Activated T-helper 1 cell treated with Interleukin-2 at 50 U/mL for 16 hours (primary cell): ENCODE data around the gene FRMD5.
"Not testable (repeated sequence)": the region's sequence is repeated elsewhere in the genome, so short reads cannot be mapped to it uniquely, and the experiment has no call there.

ENCODE experiments used
- DNase-seq: peaks from one replicate; pipeline ENCODE4 v3.0.0-alpha.2; 2020; ENCODE audit warnings: low read depth

The FRMD5 gene

DNA sequence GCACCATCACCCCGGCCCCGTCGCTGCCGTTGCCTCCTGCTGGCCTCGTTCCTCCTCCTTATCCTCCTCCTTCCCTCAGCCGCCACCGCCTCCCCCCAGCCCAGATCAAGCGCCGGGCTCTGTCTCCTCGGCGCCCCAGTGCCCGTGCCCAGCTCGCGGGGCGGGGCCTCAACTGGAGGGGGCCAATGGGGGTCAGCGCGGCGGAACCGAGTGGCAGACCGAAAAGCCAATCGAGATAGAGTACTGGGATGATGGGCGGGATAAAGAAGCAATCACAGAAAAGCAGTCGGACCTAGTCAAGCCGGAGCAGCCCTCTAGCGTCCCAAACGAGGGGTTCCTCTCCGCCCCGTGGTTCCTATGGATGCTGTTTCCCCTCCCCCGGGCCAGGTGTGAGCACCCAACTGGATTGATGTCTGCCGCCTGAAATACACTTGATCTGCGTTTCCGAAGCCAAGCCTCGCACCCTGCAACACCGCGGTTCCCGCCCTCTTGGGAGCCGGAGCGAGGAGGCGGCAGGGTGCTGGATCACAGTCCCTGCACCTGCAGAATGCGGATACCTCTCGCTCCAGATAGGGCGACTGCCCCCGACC, at the start of gene FRMD5:
FRMD5 (minus strand) TSS at position 121 of the 590 bp plus-strand sequence.
- DNase-seq = peak; percentile 75

GRCh38 chr15:44243829-44244228, 48.8 kb upstream of the FRMD5 start:
- no peak for DNase-seq

DNA sequence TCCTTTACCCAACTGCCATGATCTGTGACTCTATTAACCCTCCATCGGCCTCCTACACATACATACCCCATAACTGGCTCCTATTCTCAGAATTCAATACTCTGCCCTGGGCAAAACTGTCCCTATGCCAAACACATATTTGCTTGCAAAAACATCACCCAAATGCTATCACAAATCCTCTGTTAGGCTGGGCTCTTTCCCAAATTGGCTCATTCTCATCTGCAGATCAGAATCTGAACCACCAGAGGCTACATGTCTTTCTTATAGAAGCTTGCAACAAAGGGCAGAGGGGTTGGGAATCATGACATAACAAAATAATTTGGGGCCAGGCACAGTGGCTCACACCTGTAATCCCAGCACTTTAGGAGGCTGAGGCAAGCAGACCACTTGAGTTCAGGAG, 48.1 kb upstream of the FRMD5 start:
- DNase-seq = no peak

DNA sequence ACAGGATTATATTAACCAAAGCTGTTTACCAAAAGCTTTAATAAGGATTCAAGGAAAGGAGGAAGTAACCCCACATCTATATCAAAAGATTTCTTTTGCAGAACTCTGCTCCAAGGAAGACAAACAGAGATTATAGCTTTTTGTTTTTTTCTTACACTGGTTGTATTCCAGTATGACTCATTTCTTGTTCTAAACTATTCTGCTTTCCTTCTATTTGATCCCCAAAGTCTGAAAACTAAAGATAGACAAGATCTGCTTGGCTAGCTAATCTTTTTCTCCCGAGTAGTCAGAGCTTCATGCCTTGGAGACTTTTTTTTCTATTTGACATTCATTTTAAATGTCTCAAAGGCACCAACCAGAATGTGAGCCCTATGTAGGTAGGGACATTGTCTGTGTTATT, 36.8 kb upstream of the FRMD5 start:
- no peak for DNase-seq

DNA sequence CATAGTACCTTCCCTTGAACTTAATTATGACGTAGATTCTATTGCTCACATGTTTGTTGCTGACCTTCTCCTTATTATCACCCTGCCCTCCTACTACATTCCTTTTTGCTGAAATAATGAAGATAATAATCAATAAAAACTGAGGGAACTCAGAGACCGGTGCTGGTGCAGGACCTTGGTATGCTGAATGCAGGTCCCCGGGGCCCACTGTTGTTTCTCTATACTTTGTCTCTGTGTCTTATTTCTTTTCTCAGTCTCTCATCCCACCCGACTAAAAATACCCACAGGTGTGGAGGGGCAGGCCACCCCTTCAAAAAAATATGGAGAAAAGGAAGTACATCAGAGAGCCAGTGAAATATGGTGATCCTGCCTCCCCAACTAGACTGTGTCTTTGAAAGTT, 34.2 kb upstream of the FRMD5 start:
- DNase-seq = not testable (repeated sequence)

- no peak for DNase-seq
Measured at GRCh38 chr15:44227584-44227983, 32.5 kb upstream of the FRMD5 start.

DNA sequence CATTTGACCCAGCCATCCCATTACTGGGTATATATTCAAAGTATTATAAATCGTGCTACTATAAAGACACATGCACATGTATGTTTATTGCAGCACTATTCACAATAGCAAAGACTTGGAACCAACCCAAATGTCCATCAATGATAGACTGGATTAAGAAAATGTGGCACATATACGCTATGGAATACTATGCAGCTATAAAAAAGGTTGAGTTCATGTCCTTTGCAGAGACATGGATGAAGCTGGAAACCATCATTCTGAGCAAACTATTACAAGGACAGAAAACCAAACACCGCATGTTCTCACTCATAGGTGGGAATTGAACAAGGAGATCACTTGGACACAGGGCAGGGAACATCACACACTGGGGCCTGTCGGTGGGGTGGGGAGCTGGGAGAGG, 31.9 kb upstream of the FRMD5 start:
- not testable (repeated sequence) for DNase-seq

DNA sequence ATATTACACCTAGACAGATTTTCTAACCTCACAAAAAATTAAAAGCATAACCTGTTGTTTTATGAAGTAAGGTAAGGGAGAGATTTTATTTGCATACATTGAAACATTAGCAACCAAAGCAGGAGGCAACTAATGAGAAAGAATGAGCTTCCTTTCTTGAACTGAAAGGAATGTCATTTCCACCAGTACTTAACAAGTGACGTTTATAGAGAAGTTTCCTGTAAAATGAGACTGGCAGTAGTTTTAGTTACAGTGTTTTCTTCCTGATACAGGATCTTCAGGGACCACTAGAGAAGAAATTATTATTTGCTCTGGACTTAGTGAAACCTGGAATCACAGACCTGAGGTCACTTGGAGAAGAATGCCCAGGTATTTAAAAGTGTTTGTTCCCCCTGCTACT, 27.4 kb upstream of the FRMD5 start:
- no peak for DNase-seq

- DNase-seq = no peak
Measured at GRCh38 chr15:44219073-44219472, 24.0 kb upstream of the FRMD5 start.

DNA sequence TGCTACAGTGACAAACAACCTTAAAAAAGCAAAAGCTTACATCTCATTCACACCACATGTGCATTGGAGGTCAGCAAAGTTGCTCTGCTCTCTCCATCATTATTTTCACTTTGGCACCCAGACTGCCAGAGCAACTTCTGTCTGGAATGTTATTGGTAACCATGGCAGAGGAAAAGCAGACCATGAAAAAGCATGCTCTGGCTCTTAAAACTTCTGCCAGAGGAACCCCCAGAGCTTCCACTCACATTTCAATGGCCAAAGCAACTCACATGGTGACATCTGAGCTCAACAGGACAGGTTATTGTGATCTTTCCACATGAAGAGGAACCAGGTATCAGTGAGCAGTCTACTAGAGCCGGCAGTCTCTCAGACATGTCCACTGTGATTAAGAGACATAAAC, 21.9 kb upstream of the FRMD5 start:
- no peak for DNase-seq

DNA sequence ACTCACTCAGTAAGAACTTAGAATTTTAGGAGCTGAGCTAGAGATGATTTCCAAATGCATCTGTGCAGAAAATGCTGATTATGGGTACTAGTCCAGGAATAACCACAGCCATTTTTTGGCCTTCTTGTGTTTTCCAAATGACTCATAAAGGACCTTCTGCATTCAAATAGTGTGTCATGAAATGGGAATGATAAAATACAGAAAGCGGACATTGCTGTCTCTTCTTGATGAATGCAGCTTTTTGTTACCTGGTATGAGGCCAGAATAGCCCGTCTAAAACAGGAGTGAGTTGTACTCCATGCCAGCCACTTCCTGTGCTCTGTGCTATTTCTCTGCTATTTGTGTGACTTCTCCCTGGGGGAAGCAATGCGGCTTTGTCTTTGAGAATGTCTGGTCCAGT, 20.5 kb upstream of the FRMD5 start:
- DNase-seq = no peak

- no peak for DNase-seq
Measured at GRCh38 chr15:44208956-44209355, 13.9 kb upstream of the FRMD5 start.

DNA sequence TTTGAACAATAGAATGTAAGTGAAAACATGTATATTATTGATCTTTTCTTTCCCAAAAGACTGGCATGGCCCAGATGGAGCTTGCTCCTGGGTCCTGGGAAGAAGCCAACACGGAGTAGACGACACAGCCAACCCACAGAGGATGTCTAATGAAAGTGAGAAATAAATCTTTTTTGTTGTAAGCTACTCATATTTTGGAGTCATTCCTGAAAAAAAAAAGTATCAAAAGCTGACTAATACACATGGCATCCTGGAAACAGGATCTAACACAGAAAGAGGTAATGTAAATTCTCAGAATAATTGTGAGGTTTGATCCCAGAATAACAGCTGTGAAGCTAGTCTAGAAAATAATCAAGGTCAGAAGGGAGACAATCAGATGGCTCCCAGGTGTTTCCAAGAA, 12.6 kb upstream of the FRMD5 start:
- no peak for DNase-seq

DNA sequence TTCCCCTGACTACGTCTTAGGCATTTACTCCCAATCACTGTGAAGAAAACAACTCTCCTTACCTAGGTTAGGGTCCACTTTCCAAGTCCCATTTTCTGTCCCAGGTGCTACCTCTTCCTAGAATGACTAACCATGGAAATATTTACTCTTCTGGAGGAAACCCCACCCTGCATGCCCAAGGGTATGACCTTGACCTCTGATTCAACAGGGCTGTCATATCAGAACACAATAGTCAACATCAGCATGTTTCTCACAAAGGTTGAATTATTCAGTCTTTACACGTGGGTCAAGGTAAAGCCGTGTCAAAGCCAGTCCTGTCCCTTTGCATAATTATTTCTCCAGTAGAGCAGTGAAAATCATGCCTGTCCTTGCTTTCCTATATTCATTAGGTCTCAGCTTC, 4.3 kb upstream of the FRMD5 start:
- no peak for DNase-seq

- DNase-seq = peak; percentile 13
Measured at GRCh38 chr15:44194323-44195150, 534 bp downstream of the FRMD5 start.

DNA sequence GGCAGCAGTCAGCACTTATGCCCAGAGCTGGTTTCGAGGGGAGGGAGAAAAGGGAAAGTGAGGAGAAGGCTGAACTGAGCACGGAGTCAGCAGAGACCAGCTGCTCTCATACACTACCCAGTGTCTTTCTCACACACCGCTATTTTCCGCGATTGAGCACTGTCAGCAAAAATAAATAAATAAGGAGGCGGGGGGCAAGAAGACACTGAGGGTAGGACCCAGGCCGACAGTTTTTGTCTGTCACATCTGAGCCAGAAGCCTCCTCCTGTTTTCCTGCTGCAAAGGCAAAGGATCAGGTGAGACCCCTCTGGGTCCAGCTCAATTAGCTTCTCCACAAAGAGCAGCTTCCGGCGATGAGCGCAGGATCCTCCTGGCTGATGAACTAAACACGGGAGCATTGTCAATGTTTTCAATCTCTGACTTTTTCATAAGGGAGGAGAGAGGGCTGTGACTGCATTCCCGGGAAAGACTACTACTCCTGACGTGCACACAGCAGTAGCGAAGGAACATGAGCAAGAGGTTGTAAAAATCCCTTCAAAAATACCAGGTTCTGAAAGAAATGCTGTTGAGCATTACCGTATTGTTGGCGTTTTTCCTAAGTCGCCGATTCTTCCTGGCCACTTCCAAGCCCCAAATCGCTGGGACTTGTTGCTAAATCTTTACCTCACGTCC, 1.3 kb downstream of the FRMD5 start:
- DNase-seq = no peak

DNA sequence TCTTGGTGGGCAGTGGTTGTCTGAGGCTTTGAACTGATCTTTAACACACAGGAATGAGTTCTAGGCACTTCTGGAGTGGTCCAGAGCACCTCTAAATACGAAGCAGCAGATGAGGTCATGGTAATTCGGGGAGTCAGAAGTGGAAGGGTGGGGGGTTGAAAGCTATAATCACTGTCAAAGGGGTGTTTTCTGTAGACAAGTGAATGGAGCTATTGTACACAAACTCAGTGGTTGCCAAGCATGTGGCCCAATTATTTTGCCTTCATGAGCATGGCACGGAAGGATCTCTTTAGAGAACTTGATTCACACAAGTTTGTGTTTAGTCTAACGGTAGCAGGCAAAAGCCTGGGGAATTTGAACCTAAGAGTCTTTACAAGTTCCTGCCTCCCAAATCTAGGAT, 6.3 kb downstream of the FRMD5 start:
- no peak for DNase-seq

DNA sequence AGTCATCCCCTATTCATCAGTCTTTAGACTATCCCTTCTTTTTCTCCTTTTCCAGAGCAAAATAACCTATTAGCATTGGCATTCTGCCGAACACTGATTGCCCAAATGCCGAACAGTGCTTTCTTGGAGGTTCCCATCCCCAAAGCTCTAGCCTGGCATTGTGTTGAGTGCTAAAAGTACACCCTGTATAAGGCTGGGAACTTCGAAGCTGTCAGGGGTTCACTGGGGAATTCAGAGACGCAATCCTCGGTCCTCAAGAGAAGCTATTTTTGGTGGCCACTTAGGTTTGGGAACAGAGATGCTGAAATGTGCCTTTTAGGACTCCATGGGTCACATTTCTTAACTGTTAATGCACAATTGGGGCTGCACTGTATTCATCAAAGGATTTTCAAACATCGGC, 8.4 kb downstream of the FRMD5 start:
- no peak for DNase-seq

DNA sequence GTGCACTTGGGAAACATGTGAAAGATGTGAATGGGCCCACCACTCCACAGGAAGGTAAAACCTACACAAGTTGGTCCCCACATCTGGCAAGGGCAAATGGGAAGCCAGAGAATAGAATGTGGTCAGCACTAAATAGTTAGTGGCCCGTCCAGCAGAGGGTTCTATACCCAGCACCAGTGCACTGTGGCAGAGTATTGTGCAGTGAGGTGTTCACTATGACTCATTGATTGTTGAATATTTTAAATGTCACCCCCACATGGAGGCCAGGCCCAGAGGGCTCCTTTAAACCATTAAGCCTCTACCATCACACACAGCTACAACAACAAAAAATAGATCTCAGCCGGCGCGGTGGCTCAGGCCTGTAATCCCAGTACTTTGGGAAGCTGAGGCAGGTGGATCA, 11.7 kb downstream of the FRMD5 start:
- DNase-seq = no peak

GRCh38 chr15:44181410-44181809, 13.7 kb downstream of the FRMD5 start:
- DNase-seq = no peak

DNA sequence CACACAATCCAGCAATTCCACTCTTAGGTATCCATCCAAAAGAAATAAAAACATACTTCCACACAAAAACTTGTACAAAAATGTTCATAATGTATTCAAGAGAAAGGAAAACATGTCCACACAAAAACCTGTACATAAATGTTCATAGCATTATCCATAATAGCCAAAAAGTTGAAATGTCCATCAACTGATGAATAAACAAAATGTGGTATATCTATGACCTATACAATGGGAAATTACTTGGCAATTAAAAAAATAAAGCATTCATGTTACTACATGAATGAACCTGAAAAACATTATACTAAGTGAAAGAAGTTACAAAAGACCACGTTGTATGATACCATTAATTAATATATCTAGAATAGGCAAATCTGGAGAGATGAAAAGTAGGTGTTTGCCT, 17.9 kb downstream of the FRMD5 start:
- no peak for DNase-seq

- no peak for DNase-seq
Measured at GRCh38 chr15:44173813-44174212, 21.3 kb downstream of the FRMD5 start.

GRCh38 chr15:44163370-44163769, 31.7 kb downstream of the FRMD5 start:
- no peak for DNase-seq
